CD4-positive, CD25-positive, alpha-beta regulatory T cell (primary cell): ENCODE results near the gene PRSS56. TPM values are rescaled to one million over a fixed set of nuclear protein-coding genes. Genes with fewer than 3 reads are reported as not detected.
A peak's percentile ranks its signal among the peaks of the same experiment; 100 is the strongest.

Source experiments
- ATAC-seq, 2 donors: fragments of 150-1000 bp; cut with Tn5 transposase; one replicate each; pipeline ENCODE4 v1.10.0; 2021; ENCODE audit warnings: low read depth in 2 of 2, moderate number of reproducible peaks in 2 of 2, moderate library complexity in 1 of 2
- DNase-seq, 3 donors: peaks; one replicate each; pipeline versions ENCODE4 v3.0.0 to v3.0.0-alpha.2; 2012 to 2022; ENCODE audit warnings: mixed read lengths in 1 of 3
- H3K27ac ChIP-seq: one replicate; pipeline ENCODE4 v1.7.0; 2013; ENCODE audit warnings: mild to moderate bottlenecking, low read length; ENCODE audit not compliant: insufficient read depth, poor library complexity, severe bottlenecking
- H3K27me3 ChIP-seq: one replicate; pipeline ENCODE4 v1.7.0; 2013; ENCODE audit warnings: low read length; ENCODE audit not compliant: control insufficient read depth, insufficient read depth
- H3K36me3 ChIP-seq: one replicate; pipeline ENCODE4 v1.7.0; 2013; ENCODE audit warnings: mild to moderate bottlenecking, low read length, moderate library complexity; ENCODE audit not compliant: control insufficient read depth, insufficient read depth
- H3K4me1 ChIP-seq: 2 replicates; pipeline ENCODE4 v1.7.0; 2013; ENCODE audit warnings: mild to moderate bottlenecking, low read length; ENCODE audit not compliant: insufficient read depth, control insufficient read depth, poor library complexity, severe bottlenecking
- H3K4me3 ChIP-seq: one replicate; pipeline ENCODE4 v1.7.0; 2013; ENCODE audit warnings: low read depth, mild to moderate bottlenecking, low read length, moderate library complexity
- H3K9me3 ChIP-seq, 2 experiments: 1 replicate in 1 of 2; 2 replicates in 1 of 2; pipeline ENCODE4 v1.7.0; 2013; ENCODE audit warnings: low read length in 2 of 2, mild to moderate bottlenecking in 1 of 2, moderate library complexity in 1 of 2; ENCODE audit not compliant: control insufficient read depth in 2 of 2
- H3K27ac Mint-ChIP-seq, 3 donors: one replicate each; pipeline ENCODE4 v1.8.0; 2020 to 2022; ENCODE audit warnings: mild to moderate bottlenecking in 3 of 3, mixed read lengths in 3 of 3, moderate library complexity in 2 of 3
- H3K27me3 Mint-ChIP-seq: one replicate; pipeline ENCODE4 v1.8.0; 2022; ENCODE audit warnings: mild to moderate bottlenecking, mixed read lengths
- H3K36me3 Mint-ChIP-seq: one replicate; pipeline ENCODE4 v1.8.0; 2020; ENCODE audit warnings: mixed read lengths
- H3K4me1 Mint-ChIP-seq, 4 donors: one replicate each; pipeline ENCODE4 v1.8.0; 2020 to 2022; ENCODE audit warnings: mixed read lengths in 4 of 4, mild to moderate bottlenecking in 1 of 4
- H3K4me3 Mint-ChIP-seq, 4 donors: one replicate each; pipeline ENCODE4 v1.8.0; 2020 to 2022; ENCODE audit warnings: mild to moderate bottlenecking in 4 of 4, mixed read lengths in 4 of 4, moderate library complexity in 3 of 4
- H3K9me3 Mint-ChIP-seq, 7 donors: one replicate each; pipeline ENCODE4 v1.8.0; 2020 to 2022; ENCODE audit warnings: mixed read lengths in 7 of 7, mild to moderate bottlenecking in 3 of 7, moderate library complexity in 2 of 7
- polyA plus RNA-seq, 4 donors: library from polyadenylated mRNA; unstranded; fragments of 300-500 nt; fragmentation: Illumina TruSeq; gene quantifications; one replicate each; pipeline ENCODE4 v1.2.3, GENCODE V29; 2021
- total RNA-seq: library from RNA; stranded (reverse); gene quantifications from one replicate; pipeline ENCODE4 v1.2.3, GENCODE V29; 2022

PRSS56 gene
- total and polyA plus RNA-seq, 5 donors from 2014 or later, result not detected

GRCh38 chr2:232479341-232480200 is 40.6 kb upstream of the PRSS56 start:
- Histone ChIP-seq H3K4me1 (no peaks in the 10 kb centered on the region), H3K9me3 (no peaks in the 10 kb centered on the region), H3K27me3 (no peaks in the 10 kb centered on the region), H3K36me3 (no peaks in the 10 kb centered on the region), H3K27ac (no peak overlapping the region), H3K4me3 (no peak overlapping the region)
- no peak overlapping the region for H3K27ac Mint-ChIP-seq
- H3K27me3 Mint-ChIP-seq, result peaks cover 16% of the 10 kb centered on the region
- H3K36me3 Mint-ChIP-seq, result no peaks in the 10 kb centered on the region
- ATAC-seq, result no peak
- no peak overlapping the region for H3K4me3 Mint-ChIP-seq
- peaks cover 0 to 3% (median 0%) of the 10 kb centered on the region in 4 donors for H3K4me1 Mint-ChIP-seq
- DNase-seq, result no peak
- peaks cover 0 to 3% (median 0%) of the 10 kb centered on the region in 7 donors for H3K9me3 Mint-ChIP-seq

GRCh38 chr2:232480201-232481190 is 39.7 kb upstream of the PRSS56 start:
- H3K4me3 ChIP-seq, result no peak overlapping the region
- no peaks in the 10 kb centered on the region for H3K27me3 ChIP-seq
- Mint-ChIP-seq H3K36me3 (no peaks in the 10 kb centered on the region), H3K4me3 (no peak overlapping the region), H3K27me3 (peaks cover 24% of the 10 kb centered on the region), H3K4me1 (peaks cover 0 to 10% (median 0%) of the 10 kb centered on the region in 4 donors), H3K27ac (no peak overlapping the region), H3K9me3 (peaks cover 0 to 3% (median 0%) of the 10 kb centered on the region in 7 donors)
- no peak for ATAC-seq
- no peaks in the 10 kb centered on the region for H3K4me1 ChIP-seq
- H3K36me3 ChIP-seq, result no peaks in the 10 kb centered on the region
- H3K9me3 ChIP-seq, result no peaks in the 10 kb centered on the region
- H3K27ac ChIP-seq, result no peak overlapping the region
- DNase-seq, result no peak

- H3K4me1 ChIP-seq, result no peaks in the 10 kb centered on the region
- ATAC-seq, result no peak
- H3K27ac ChIP-seq, result no peak overlapping the region
- Mint-ChIP-seq H3K9me3 (peaks cover 0 to 3% (median 0%) of the 10 kb centered on the region in 7 donors), H3K36me3 (no peaks in the 10 kb centered on the region), H3K4me3 (no peak overlapping the region), H3K27me3 (peaks cover 21% of the 10 kb centered on the region), H3K4me1 (peaks cover 0 to 10% (median 0%) of the 10 kb centered on the region in 4 donors), H3K27ac (no peak overlapping the region)
- H3K4me3 ChIP-seq, result no peak overlapping the region
- no peaks in the 10 kb centered on the region for H3K27me3 ChIP-seq
- H3K36me3 ChIP-seq, result no peaks in the 10 kb centered on the region
- H3K9me3 ChIP-seq, result no peaks in the 10 kb centered on the region
- DNase-seq, result no peak
These were observed 38.7 kb upstream of the PRSS56 start for GRCh38 chr2:232481322-232482140.

GRCh38 chr2:232482301-232483238 is 37.6 kb upstream of the PRSS56 start:
- Histone ChIP-seq H3K4me3 (no peak overlapping the region), H3K27ac (no peak overlapping the region), H3K36me3 (no peaks in the 10 kb centered on the region), H3K9me3 (no peaks in the 10 kb centered on the region), H3K4me1 (peaks cover 8% of the 10 kb centered on the region), H3K27me3 (no peaks in the 10 kb centered on the region)
- ATAC-seq (no peak), DNase-seq (no peak)
- Mint-ChIP-seq H3K27ac (no peak overlapping the region), H3K27me3 (peaks cover 21% of the 10 kb centered on the region), H3K4me3 (no peak overlapping the region), H3K4me1 (peaks cover 0 to 10% (median 0%) of the 10 kb centered on the region in 4 donors), H3K9me3 (peaks cover 0 to 3% (median 0%) of the 10 kb centered on the region in 7 donors), H3K36me3 (no peaks in the 10 kb centered on the region)

- Mint-ChIP-seq H3K27ac (no peak overlapping the region), H3K4me3 (no peak overlapping the region), H3K4me1 (peaks cover 0 to 10% (median 0%) of the 10 kb centered on the region in 4 donors), H3K36me3 (no peaks in the 10 kb centered on the region), H3K27me3 (peaks cover 25% of the 10 kb centered on the region), H3K9me3 (peaks cover 0 to 3% (median 0%) of the 10 kb centered on the region in 7 donors)
- DNase-seq (no peak), ATAC-seq (no peak)
- no peak overlapping the region for H3K27ac ChIP-seq
- H3K36me3 ChIP-seq, result no peaks in the 10 kb centered on the region
- peaks cover 8% of the 10 kb centered on the region for H3K4me1 ChIP-seq
- peaks cover 2% of the 10 kb centered on the region for H3K27me3 ChIP-seq
- H3K4me3 ChIP-seq, result no peak overlapping the region
- H3K9me3 ChIP-seq, result no peaks in the 10 kb centered on the region
These were observed 36.8 kb upstream of the PRSS56 start for GRCh38 chr2:232483311-232483922.

GRCh38 chr2:232483923-232484627 is 36.1 kb upstream of the PRSS56 start:
- Histone ChIP-seq H3K36me3 (no peaks in the 10 kb centered on the region), H3K4me3 (no peak overlapping the region), H3K9me3 (no peaks in the 10 kb centered on the region), H3K27ac (no peak overlapping the region), H3K27me3 (peaks cover 4% of the 10 kb centered on the region), H3K4me1 (peaks cover 8% of the 10 kb centered on the region)
- no peak for ATAC-seq
- no peak overlapping the region for H3K27ac Mint-ChIP-seq
- no peak for DNase-seq
- peaks cover 32% of the 10 kb centered on the region for H3K27me3 Mint-ChIP-seq
- H3K4me1 Mint-ChIP-seq, result peaks cover 0 to 14% (median under 1%) of the 10 kb centered on the region in 4 donors
- H3K9me3 Mint-ChIP-seq, result peaks cover 0 to 3% (median 0%) of the 10 kb centered on the region in 7 donors
- H3K36me3 Mint-ChIP-seq, result no peaks in the 10 kb centered on the region
- peak overlapping the region in 1 of 4 donors; percentile 41 for H3K4me3 Mint-ChIP-seq
